ENCODE measurements around the gene CCDC92.

The CCDC92 gene

GRCh38 chr12:123960029-123960735, 12.4 kb downstream of the CCDC92 start:
- TF ChIP-seq CTCF (IDR thresholded peaks at IDR 0.05; ENCODE audit: insufficient read depth, low read depth, low read length, missing control alignments), result no peak
- DNase-seq (ENCODE audit: low read depth), result no peak
- no peak overlapping the region for H3K4me3 ChIP-seq (ENCODE audit: low read depth, low read length)

DNA sequence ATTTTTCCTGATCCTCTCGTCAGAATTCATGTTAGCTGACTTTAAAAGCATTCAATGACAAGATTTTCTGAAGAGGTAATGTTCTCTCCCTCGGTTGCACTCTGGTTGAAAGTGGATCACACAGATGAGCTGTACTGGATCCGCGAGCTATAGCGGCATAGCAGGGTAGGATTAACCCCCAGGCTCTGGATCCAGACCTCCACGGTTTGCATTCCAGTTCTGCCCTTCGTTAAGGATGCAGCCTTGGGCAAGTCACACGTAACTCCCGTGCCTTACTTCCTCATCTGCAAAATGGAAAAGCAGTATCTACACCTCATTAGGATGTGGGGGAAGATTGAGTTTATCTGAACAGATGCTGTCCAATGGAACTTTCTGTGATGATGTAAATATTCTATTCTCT, 13.8 kb downstream of the CCDC92 start:
- no peak for TF ChIP-seq CTCF (IDR thresholded peaks at IDR 0.05; ENCODE audit: insufficient read depth, low read depth, low read length, missing control alignments)
- no peak overlapping the region for H3K4me3 ChIP-seq (ENCODE audit: low read depth, low read length)
- DNase-seq (ENCODE audit: low read depth), result no peak

DNA sequence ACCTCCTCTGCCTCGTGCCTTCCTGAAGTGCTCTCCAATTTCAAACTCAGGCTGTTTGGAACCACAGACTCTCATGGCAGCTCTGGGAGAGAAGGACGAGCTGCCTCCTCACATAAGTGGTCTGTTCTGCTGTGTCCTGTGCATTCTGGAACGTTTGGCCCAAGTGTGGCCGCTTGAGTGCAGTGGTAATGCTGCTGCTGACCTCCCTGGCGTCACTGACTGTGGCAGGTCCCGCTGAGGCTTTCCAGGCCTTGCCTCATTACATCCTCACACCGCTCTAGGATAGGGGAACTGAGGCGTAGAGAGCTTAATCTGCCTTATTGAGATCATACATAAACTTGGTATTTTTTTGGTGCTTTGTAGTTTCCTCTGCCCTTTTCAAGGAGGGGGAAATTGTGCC, 14.2 kb downstream of the CCDC92 start:
- TF ChIP-seq CTCF (IDR thresholded peaks at IDR 0.05; ENCODE audit: insufficient read depth, low read depth, low read length, missing control alignments), result no peak
- DNase-seq (ENCODE audit: low read depth), result no peak
- H3K4me3 ChIP-seq (ENCODE audit: low read depth, low read length), result no peak overlapping the region

DNA sequence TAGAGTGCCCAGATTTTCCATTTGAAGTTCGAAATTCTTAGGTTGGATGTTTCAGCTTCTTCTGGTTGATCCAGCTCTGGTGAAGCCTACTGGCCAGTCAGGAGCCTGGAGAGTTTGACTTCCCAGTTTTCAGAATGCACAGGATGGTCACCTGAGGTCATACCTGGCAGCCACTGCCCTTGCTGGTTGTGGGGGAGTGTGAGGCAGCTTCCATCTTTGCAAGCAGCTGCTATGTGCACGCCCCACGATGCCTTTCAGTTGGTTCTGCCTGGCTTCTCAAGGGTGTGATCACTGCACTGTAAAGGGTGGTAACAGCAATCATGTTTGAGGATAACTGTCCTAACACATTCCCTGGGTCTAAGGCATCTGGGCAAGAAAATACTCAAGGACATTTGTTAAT, 15.4 kb downstream of the CCDC92 start:
- no peak overlapping the region for H3K4me3 ChIP-seq (ENCODE audit: low read depth, low read length)
- DNase-seq (ENCODE audit: low read depth), result no peak
- no peak for TF ChIP-seq CTCF (IDR thresholded peaks at IDR 0.05; ENCODE audit: insufficient read depth, low read depth, low read length, missing control alignments)

GRCh38 chr12:123956249-123956648, 16.4 kb downstream of the CCDC92 start:
- TF ChIP-seq CTCF (IDR thresholded peaks at IDR 0.05; ENCODE audit: insufficient read depth, low read depth, low read length, missing control alignments), result no peak
- DNase-seq (ENCODE audit: low read depth), result no peak
- no peak overlapping the region for H3K4me3 ChIP-seq (ENCODE audit: low read depth, low read length)

GRCh38 chr12:123954647-123955350, 17.8 kb downstream of the CCDC92 start:
- DNase-seq (ENCODE audit: low read depth), result no peak
- no peak for TF ChIP-seq CTCF (IDR thresholded peaks at IDR 0.05; ENCODE audit: insufficient read depth, low read depth, low read length, missing control alignments)
- H3K4me3 ChIP-seq (ENCODE audit: low read depth, low read length), result no peak overlapping the region

Data from GM12865 (cell line).